Activated T-helper 1 cell treated with anti-CD3 and anti-CD28 coated beads, Interleukin-12 subunit alpha, Interleukin-12 subunit beta, Interleukin-2, Interleukin-4 antibody, amounts not matched to agents 30 ng/mL and 10 ng/mL and 1 ng/mL, durations not matched to agents 14 hours and 24 hours and 36 hours (primary cell): ENCODE measurements around the gene DLX3. TPM values are rescaled to one million over a fixed set of nuclear protein-coding genes. Genes with fewer than 3 reads are reported as not detected.
"Not testable (repeated sequence)": the region's sequence is repeated elsewhere in the genome, so short reads cannot be mapped to it uniquely, and the experiment has no call there.

Experiments
- DNase-seq: peaks from one replicate; pipeline ENCODE4 v3.0.0; 2021; ENCODE audit warnings: low spot score
- H3K27ac Mint-ChIP-seq: one replicate; pipeline ENCODE4 v1.8.0; 2021; ENCODE audit warnings: mild to moderate bottlenecking, mixed read lengths
- H3K27me3 Mint-ChIP-seq: one replicate; pipeline ENCODE4 v1.8.0; 2022; ENCODE audit warnings: mild to moderate bottlenecking, moderate library complexity, mixed read lengths; ENCODE audit not compliant: insufficient read depth
- H3K36me3 Mint-ChIP-seq: one replicate; pipeline ENCODE4 v1.8.0; 2021; ENCODE audit warnings: low read depth, mixed read lengths
- H3K4me1 Mint-ChIP-seq: one replicate; pipeline ENCODE4 v1.8.0; 2021; ENCODE audit warnings: low read depth, mixed read lengths
- H3K4me3 Mint-ChIP-seq: one replicate; pipeline ENCODE4 v1.8.0; 2021; ENCODE audit warnings: mild to moderate bottlenecking, moderate library complexity, mixed read lengths
- H3K9me3 Mint-ChIP-seq: one replicate; pipeline ENCODE4 v1.8.0; 2021; ENCODE audit warnings: mixed read lengths
- intact Hi-C: fragments of 100-400 bp; cut with micrococcal nuclease; formaldehyde crosslinking; loops from one replicate; pipeline ENCODE4 v1.15.1; 2024
- total RNA-seq: library from RNA; stranded (reverse); gene quantifications from 2 replicates; pipeline ENCODE4 v1.2.3, GENCODE V29; 2022

DLX3 gene
- not detected in 2 replicates for total RNA-seq

DNA sequence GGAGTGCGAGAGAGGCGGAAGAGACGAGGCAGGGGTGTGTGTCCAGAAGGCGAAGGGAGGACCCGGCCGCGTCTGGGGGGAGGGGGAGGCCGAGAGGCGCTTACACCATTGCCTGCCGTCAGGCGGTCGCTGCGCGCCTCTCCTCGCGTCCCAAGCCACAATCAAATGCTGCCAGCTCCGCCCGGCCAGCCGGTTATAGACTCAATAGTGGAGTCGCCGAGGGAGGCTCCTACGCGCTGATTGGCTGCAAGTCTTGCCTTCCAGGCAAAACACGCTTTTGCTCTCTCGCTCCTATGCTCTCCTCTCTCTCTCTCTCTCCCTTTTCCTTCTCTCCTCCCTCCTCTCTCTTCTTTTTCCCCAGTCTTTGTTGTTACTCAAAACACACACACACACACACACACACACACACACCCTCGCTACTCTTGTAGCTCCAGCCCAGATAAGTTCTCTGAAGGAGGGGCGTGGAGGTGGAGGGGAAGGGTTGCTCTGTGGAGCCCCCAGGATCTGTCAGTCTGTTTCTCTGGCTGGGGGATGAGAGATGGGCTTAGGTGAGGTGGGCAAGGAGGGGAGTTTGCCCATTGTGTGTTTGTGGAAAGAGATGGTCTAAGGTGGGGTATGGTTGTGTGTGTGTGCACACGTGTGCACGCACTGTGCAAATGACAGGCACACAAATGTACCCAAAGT lies at the start of gene DLX3:
TSS of gene DLX3 (minus strand) at position 170 of the 684 bp plus-strand sequence. CDS start 226 bp downstream, outside the sequence.
- DNase-seq: no peak
- peaks cover 64% of the 10 kb centered on the region for H3K27me3 Mint-ChIP-seq
- no peaks in the 10 kb centered on the region for H3K36me3 Mint-ChIP-seq
- peak within 1 kb of the TSS; percentile 79 for H3K27ac Mint-ChIP-seq
- intact Hi-C loops: loop anchor here (5.0 to 10.0 kb wide), 2 partner anchors 288 to 500 kb away; partner anchors contain the start of genes NGFR and SLC35B1
- H3K4me3 Mint-ChIP-seq: peak within 1 kb of the TSS; percentile 78
- no peaks in the 10 kb centered on the region for H3K9me3 Mint-ChIP-seq
- H3K4me1 Mint-ChIP-seq: peaks cover 16% of the 10 kb centered on the region

DNA sequence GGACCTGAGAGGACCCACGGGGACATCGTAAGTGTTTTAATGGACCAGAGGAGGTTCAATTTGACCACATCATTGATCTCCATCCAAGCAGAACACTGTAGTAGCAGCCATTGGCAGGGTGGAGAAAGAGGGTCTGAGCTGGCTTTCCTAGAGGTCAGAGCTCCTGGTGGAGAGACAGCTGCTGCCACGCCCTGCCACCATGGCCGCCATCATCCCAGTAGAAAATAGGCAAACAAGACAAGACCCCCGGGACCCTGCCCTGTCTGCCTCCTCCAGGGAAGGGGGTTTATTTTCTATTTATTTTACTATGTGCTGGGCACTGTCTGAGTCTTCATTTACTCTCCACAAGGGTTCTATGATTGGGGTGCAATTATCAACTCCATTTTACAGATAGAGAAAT lies 49.5 kb upstream of the DLX3 start:
- H3K4me1 Mint-ChIP-seq: peaks cover 21% of the 10 kb centered on the region
- H3K36me3 Mint-ChIP-seq: no peaks in the 10 kb centered on the region

DNA sequence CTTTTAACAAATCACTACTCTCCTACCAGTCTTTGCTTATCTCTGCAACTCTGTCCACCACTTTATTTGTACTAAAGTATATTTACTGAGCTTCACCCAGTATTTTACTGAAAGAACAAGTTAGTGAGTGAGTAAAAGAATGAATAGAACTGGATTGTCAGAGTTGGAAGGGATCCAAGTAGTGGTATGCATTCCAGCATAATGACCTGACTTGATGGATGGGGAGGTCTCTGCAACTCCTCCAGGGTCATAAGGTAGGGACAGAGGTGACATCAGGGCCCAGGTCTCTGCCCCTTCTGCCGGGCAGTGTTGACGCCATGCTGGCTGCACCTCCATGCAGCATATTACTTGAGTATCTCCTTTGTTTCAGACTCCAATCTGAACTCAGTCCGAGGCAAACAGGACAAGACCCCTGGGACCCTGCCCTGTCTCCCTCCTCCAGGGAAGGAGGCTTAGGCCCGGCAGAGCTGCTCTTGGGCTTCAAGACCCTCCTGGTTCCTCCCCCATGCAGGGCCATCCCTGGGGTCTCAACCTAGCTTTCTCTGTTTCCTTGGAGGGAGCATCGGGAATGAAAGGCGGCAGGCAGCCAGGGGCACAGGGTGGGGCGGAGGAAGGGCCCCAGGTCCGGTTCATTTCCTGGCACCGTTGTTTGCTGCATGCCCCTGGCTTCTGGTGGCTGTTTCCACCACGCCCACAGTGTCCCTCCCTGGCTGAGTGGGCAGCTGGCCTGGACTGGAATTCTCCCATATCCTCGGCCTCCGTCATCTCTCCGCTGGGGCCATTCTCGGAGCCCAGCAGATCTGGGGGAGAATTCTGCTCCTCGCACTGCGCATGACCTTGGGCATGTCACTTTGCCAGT lies 48.5 kb upstream of the DLX3 start:
- no peak for DNase-seq
- no peaks in the 10 kb centered on the region for H3K36me3 Mint-ChIP-seq
- no peak overlapping the region for H3K27ac Mint-ChIP-seq
- peaks cover 14% of the 10 kb centered on the region for H3K27me3 Mint-ChIP-seq
- intact Hi-C loops: no loop called here
- H3K4me1 Mint-ChIP-seq: peaks cover 12% of the 10 kb centered on the region
- no peak overlapping the region for H3K4me3 Mint-ChIP-seq
- no peaks in the 10 kb centered on the region for H3K9me3 Mint-ChIP-seq

More for the DNA sequence above, 49.5 kb upstream of the DLX3 start:
- intact Hi-C loops: no loop called here
- Mint-ChIP-seq H3K27ac (no peak overlapping the region), H3K4me3 (no peak overlapping the region), H3K27me3 (peaks cover 13% of the 10 kb centered on the region), H3K9me3 (no peaks in the 10 kb centered on the region)
- no peak for DNase-seq

DNA sequence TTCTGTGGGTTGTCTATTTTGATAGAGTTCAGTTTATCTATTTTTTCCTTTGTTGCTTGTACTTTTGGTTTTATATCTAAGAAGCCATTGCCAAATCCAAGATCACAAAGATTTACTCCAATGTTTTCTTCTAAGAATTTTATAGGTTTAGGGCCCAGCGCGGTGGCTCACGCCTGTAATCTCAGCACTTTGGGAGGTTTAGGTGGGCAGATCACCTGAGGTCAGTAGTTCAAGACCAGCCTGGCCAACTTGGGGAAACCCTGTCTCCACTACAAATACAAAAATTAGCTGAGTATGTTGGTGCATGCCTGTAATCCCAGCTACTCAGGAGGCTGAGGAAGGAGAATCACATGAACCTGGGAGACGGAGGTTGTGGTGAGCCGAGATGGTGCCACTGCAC lies 47.2 kb upstream of the DLX3 start:
- Mint-ChIP-seq H3K9me3 (no peaks in the 10 kb centered on the region), H3K27ac (no peak overlapping the region), H3K4me3 (no peak overlapping the region), H3K36me3 (no peaks in the 10 kb centered on the region), H3K27me3 (peaks cover 14% of the 10 kb centered on the region), H3K4me1 (peaks cover 3% of the 10 kb centered on the region)
- intact Hi-C loops: no loop called here
- DNase-seq: no peak

DNA sequence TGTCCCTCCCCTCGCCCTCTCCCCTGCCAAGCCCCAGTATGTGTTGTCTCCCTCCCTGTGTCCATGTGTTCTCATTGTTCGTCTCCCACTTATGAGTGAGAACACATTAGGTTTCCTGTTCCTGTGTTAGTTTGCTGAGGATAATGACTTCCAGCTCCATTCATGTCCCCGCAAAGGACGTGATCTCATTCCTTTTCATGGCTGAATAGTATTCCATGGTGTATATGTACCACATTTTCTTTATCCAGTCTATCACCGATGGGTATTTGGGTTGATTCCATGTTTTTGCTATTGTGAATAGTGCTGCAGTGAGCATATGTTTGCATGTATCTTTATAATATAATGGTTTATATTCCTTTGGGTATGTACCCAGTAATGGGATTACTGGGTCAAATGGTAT lies 45.5 kb upstream of the DLX3 start:
- H3K36me3 Mint-ChIP-seq, H3K9me3 Mint-ChIP-seq, H3K4me1 Mint-ChIP-seq, H3K27ac Mint-ChIP-seq, H3K4me3 Mint-ChIP-seq, DNase-seq, intact Hi-C loops: not testable (repeated sequence)
- H3K27me3 Mint-ChIP-seq: peaks cover 18% of the 10 kb centered on the region

DNA sequence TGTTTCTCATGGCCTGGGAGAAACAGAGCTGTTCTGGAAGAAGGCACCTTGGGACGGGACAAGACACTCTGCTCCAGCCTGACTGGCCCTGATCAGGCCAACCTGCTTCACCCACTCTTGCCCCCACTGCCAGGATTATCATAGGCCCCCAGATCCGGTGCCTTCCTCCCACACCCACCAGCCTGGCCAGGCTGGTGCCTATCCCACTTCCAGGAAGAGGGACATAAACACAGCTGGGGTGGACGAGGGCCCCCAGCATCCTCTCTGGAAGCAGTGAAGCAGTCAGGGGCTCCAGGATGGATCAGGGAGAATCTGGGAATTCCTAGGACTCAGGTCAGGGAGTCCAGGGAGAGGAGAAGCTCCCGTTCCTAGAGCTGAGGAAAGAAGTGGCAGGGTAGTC lies 44.0 kb upstream of the DLX3 start:
- Mint-ChIP-seq H3K4me3 (no peak overlapping the region), H3K4me1 (no peaks in the 10 kb centered on the region), H3K9me3 (no peaks in the 10 kb centered on the region), H3K27ac (no peak overlapping the region), H3K36me3 (no peaks in the 10 kb centered on the region), H3K27me3 (peaks cover 26% of the 10 kb centered on the region)
- no peak for DNase-seq
- intact Hi-C loops: no loop called here

DNA sequence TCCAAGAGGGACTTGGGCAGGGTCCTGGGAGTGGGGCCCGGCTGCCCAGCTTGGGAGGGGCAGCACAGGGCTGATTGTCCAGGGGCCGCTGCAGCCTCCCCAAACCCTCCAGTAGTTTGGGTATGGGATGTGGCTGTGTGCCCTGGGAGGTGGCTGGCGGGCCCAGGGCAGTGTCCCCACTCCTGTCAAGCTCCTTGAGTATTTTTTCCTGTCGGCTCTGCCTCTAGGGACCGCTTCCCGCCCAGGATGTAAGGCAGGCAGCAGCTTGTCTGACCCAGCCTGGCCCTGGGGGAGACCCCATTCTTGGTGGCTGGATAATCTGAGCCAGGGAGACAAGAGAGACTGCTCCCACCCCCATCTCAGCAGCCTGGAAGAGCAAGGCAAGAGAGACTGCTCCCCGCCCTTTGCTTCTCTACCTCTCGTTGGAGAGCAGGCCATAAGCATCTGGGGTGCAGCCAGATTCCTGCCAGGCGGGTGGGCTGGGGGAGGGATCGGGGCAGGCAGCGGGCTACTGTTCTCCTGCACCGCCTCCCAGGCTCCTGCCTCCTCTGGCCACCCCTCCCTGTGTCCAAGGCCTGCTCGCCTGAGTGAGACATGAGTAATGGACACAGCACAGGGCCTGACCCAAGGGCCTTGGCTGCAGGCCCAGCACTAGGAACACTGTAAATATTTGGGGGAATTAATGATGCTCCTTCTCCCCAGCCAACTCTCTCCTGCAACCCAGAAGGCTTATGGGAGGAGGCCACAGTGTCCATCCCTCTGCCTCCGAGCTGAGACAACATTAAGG lies 42.5 kb upstream of the DLX3 start:
- Mint-ChIP-seq H3K27me3 (peaks cover 32% of the 10 kb centered on the region), H3K4me1 (no peaks in the 10 kb centered on the region), H3K27ac (no peak overlapping the region), H3K36me3 (no peaks in the 10 kb centered on the region), H3K4me3 (no peak overlapping the region), H3K9me3 (no peaks in the 10 kb centered on the region)
- no peak for DNase-seq
- intact Hi-C loops: no loop called here

DNA sequence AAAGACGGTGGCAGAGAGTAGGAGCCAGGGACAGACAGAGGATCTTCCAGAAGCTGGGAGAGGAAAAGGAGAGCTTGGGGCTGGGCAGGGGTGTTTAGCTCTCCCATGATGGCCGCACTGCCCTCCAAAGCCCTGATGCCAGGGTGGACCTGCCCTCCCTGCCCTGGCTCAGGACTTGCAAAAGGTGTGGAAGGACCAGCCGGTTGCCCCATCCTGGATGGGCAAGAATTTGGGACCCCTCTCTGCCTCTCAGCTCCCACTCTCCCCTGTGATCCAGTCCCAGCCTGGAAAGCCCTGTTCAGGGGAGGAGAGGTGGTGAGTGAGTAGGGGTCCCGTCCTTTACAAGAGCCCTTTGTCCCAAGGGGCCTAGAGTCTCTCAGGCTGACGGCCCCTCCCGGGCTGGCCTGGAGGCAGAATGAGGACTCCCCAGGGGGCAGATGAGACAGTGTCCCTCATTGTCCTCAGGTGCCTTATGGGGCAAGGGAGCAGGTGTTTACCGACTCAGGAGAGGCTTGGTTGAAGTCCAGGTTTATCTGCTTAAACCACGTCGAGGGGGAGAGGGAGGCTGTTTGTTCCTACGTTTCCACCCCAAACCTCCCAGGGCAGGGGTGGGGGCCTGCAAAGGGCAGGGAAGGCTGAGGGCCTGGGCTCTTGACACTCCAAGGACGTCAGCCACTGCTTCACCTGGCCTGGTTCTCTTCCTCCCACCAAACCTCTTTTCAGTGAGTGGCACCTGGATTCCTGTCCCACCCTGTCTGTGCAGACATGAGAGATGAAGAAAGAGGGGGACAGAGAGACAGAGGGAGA lies 41.6 kb upstream of the DLX3 start:
- H3K4me1 Mint-ChIP-seq: no peaks in the 10 kb centered on the region
- H3K9me3 Mint-ChIP-seq: no peaks in the 10 kb centered on the region

DNA sequence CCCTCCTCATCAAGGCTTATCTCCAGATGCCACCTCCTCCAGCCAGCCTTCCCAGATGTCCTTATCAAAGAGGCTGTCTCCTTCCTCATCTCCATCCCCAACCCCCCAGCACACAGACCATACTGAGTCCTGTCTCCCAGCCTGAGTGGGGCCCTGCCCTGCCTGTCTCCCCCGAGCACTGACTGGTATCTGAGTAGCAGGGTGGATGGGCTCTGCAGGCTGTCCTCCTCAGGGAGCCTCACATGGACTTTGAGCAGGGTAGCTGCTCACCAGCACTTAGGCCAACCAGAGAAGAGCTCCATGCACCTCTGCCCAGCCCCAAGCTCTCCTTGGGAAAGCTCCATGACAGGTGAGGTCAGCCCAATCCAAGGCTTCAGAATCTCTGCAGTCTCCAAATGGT lies 40.9 kb upstream of the DLX3 start:
- intact Hi-C loops: no loop called here
- no peak overlapping the region for H3K4me3 Mint-ChIP-seq
- no peaks in the 10 kb centered on the region for H3K9me3 Mint-ChIP-seq
- peaks cover 32% of the 10 kb centered on the region for H3K27me3 Mint-ChIP-seq
- DNase-seq: no peak
- no peaks in the 10 kb centered on the region for H3K36me3 Mint-ChIP-seq
- H3K27ac Mint-ChIP-seq: no peak overlapping the region
- no peaks in the 10 kb centered on the region for H3K4me1 Mint-ChIP-seq

More for the DNA sequence above, 41.6 kb upstream of the DLX3 start:
- no peak overlapping the region for H3K27ac Mint-ChIP-seq
- H3K36me3 Mint-ChIP-seq: no peaks in the 10 kb centered on the region
- intact Hi-C loops: no loop called here
- H3K27me3 Mint-ChIP-seq: peaks cover 32% of the 10 kb centered on the region
- H3K4me3 Mint-ChIP-seq: no peak overlapping the region
- DNase-seq: no peak

DNA sequence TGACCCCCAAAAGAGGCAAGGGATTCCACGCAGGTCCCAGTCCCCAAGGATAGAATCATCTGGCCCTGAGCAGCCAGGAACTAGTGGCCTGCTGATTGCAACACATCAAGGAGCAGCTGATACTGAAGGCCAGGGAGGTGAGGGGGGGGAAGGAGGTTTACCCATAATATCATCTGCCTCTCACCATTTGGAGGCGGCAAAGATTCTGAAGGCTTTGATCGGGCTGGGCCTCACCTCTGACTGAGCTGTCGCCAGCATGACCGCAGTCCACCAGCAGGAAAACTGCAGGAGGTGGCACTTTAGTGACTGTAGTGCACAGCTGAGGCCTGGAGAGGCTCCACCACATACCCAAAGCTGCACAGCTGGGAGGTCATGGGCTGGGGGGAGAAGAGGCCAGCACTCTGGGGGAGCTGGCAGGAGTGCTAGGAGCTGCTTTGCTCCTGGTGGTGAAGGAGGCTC lies 40.4 kb upstream of the DLX3 start:
- Mint-ChIP-seq H3K4me3 (no peak overlapping the region), H3K4me1 (no peaks in the 10 kb centered on the region), H3K36me3 (no peaks in the 10 kb centered on the region), H3K9me3 (no peaks in the 10 kb centered on the region), H3K27me3 (peaks cover 27% of the 10 kb centered on the region), H3K27ac (no peak overlapping the region)
- intact Hi-C loops: no loop called here
- no peak for DNase-seq

DNA sequence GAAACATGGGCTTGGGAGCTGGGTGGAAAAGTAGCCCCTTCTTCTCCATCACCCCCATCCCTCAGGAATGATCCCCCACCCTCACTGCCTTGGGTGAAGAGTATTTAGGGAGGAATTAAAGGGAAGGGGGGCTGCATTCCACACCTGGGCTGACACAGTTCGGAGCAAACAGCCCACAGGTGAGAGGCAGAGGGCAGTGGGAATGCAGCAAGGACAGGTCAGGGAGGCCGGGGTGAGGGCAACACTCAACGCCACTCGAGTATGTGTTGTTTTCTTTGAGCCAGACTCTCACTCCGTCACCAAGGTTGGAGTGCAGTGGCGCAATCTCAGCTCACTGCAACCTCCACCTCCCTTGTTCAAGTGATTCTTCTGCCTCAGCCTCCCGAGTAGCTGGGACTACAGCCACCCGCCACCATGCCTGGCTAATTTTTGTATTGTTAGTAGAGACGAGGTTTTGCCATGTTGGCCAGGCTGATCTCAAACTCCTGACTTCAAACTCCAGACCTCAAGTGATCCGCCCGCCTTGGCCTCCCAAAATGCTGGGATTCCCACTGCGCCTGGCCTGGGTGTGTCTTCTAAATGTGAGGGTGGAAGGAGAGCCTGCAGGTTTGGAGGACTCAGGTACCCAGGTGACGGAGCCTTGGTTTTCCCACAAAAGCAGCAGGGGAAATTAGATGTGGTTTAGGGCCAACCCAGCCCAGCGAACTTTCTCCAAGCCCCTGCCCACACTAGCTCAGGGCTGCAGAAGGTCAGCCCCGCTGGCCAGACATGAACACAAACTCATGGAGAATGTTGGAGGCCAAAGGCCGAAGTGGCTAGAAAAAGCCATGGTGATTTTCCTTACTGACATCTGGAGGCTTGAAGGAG lies 39.7 kb upstream of the DLX3 start:
- intact Hi-C loops: no loop called here
- peaks cover 27% of the 10 kb centered on the region for H3K27me3 Mint-ChIP-seq
- DNase-seq: no peak
- H3K4me1 Mint-ChIP-seq: no peaks in the 10 kb centered on the region
- no peak overlapping the region for H3K4me3 Mint-ChIP-seq
- H3K36me3 Mint-ChIP-seq: no peaks in the 10 kb centered on the region
- peak overlapping the region; percentile 47 for H3K27ac Mint-ChIP-seq
- no peaks in the 10 kb centered on the region for H3K9me3 Mint-ChIP-seq
